ENCODE results near the gene SLC39A5.

DNA sequence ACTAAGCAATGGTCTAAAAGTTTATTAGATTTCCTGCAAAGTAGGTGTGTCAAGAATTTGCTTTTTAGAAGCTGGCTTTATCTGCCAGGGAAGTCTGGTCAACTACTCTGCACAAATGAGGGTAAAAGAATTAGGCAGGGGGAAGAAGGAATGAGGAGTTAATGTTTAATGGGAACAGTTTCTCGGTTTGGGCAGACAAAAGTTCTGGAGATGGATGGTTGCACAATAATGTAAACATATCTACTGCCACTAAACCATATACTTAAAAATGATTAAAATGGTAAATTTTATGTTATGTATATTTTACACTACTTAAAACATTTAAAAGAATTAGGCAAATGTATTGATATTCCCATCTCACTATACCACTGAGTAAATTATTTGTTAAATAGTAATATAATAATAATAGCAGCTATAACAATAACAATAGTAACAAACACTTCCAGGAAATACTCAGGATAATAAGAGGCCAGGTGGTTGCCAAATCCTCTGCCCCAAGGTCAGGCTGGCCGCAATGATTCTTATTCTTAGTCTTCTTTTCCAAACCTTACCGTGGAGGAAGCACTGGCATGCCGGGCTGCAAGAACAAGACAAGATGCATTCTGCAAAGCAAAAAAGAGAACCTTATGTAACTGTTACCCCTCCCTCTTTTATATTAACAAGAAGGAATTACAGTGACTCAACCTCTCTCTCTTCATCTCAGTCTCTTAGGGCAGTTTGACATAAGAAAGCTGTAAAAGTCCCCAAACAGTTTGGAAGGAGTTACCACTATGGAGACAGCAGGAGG is 56.4 kb downstream of the SLC39A5 start:
- TF ChIP-seq EZH2 (optimal IDR thresholded peaks at IDR 0.05; ENCODE audit: low read depth, low read length), result no peak
- TF ChIP-seq, protein P1, sequence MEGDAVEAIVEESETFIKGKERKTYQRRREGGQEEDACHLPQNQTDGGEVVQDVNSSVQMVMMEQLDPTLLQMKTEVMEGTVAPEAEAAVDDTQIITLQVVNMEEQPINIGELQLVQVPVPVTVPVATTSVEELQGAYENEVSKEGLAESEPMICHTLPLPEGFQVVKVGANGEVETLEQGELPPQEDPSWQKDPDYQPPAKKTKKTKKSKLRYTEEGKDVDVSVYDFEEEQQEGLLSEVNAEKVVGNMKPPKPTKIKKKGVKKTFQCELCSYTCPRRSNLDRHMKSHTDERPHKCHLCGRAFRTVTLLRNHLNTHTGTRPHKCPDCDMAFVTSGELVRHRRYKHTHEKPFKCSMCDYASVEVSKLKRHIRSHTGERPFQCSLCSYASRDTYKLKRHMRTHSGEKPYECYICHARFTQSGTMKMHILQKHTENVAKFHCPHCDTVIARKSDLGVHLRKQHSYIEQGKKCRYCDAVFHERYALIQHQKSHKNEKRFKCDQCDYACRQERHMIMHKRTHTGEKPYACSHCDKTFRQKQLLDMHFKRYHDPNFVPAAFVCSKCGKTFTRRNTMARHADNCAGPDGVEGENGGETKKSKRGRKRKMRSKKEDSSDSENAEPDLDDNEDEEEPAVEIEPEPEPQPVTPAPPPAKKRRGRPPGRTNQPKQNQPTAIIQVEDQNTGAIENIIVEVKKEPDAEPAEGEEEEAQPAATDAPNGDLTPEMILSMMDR (IDR thresholded peaks at IDR 0.05; ENCODE audit: low read length), result no peak
- TF ChIP-seq EZH2phosphoT487 (IDR thresholded peaks at IDR 0.05; ENCODE audit: low read length), result no peak
